Omental fat pad (tissue), 4 donors: ENCODE measurements around the gene CA12. TPM values are rescaled to one million over a fixed set of nuclear protein-coding genes. Genes with fewer than 3 reads are reported as not detected.
"Not testable (repeated sequence)": the region's sequence is repeated elsewhere in the genome, so short reads cannot be mapped to it uniquely, and the experiment has no call there.

Source experiments
- ATAC-seq: fragments of 150-250 bp; one replicate; pipeline ENCODE4 v1.9.1; 2016; ENCODE audit warnings: mild to moderate bottlenecking, moderate library complexity; ENCODE audit not compliant: low FRiP score
- DNase-seq: peaks from one replicate; pipeline ENCODE4 v3.0.0-alpha.2; 2019; ENCODE audit warnings: low spot score
- total RNA-seq, 4 donors: library from RNA; depleted of rRNA; stranded (reverse); fragments of >200 nt; gene quantifications; one replicate each; pipeline ENCODE4 v1.1.0, GENCODE V29; 2016
- TF ChIP-seq, protein P1 (sequence below), 3 donors: fragments of 450-650 bp; IDR thresholded peaks; one replicate each; pipeline ENCODE4 v1.5.1; 2016 to 2017; ENCODE audit warnings: antibody characterized with exemption in 3 of 3, mild to moderate bottlenecking in 3 of 3, moderate library complexity in 2 of 3

Gene CA12
- total RNA-seq, 4 donors from 2014 or later, result 0.75 to 27.1 (median 10.2) TPM

DNA sequence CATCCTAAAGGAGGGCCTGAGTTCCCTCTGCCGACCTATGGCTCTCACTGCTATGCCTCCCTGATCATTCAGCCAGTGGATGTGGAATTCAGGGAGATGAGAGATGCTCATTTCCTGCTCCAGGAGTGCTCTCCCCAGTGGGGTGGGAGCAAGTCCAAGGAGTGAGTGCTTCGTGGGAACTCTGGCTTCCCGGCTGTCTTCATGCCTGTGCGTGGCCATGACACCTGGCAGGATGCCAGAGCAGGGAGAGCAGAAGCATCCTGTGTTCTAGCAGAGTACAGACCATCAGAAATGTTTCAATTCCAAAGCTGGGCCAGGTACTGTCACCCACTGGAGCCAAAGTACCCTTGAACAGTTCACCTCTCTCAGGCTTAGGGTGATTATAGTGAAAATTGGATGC, 59.1 kb downstream of the CA12 start:
- DNase-seq, result no peak

GRCh38 chr15:63321462-63321861, 60.2 kb downstream of the CA12 start:
- TF ChIP-seq, protein P1, sequence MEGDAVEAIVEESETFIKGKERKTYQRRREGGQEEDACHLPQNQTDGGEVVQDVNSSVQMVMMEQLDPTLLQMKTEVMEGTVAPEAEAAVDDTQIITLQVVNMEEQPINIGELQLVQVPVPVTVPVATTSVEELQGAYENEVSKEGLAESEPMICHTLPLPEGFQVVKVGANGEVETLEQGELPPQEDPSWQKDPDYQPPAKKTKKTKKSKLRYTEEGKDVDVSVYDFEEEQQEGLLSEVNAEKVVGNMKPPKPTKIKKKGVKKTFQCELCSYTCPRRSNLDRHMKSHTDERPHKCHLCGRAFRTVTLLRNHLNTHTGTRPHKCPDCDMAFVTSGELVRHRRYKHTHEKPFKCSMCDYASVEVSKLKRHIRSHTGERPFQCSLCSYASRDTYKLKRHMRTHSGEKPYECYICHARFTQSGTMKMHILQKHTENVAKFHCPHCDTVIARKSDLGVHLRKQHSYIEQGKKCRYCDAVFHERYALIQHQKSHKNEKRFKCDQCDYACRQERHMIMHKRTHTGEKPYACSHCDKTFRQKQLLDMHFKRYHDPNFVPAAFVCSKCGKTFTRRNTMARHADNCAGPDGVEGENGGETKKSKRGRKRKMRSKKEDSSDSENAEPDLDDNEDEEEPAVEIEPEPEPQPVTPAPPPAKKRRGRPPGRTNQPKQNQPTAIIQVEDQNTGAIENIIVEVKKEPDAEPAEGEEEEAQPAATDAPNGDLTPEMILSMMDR (IDR thresholded peaks at IDR 0.05), result no peak
- DNase-seq (no peak), ATAC-seq (no peak)

More for the DNA sequence above, 59.1 kb downstream of the CA12 start:
- ATAC-seq, result no peak
- TF ChIP-seq, protein P1 (IDR thresholded peaks at IDR 0.05), result no peak

DNA sequence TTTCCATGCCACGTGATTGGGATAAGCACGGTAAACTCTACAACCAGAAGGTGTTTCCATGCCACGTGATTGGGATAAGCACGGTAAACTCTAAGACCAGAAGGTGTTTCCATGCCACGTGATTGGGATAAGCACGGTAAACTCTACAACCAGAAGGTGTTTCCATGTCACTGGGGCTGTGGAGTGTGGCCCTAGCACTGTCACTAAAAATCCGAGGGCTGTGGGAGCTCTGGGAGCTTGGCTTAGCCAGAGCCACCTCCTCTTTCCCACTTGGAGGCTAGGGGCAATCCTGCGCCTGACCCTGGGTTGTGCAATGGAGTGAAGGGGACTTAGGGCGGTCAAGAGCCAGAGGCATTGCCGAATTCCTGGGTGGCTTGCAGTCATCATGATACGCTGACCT, 60.7 kb downstream of the CA12 start:
- ATAC-seq, DNase-seq: not testable (repeated sequence)

- DNase-seq, ATAC-seq: not testable (repeated sequence)
Observed at GRCh38 chr15:63320446-63320845, 61.2 kb downstream of the CA12 start.

GRCh38 chr15:63319065-63319464, 62.6 kb downstream of the CA12 start:
- TF ChIP-seq, protein P1 (IDR thresholded peaks at IDR 0.05), result no peak
- ATAC-seq, result no peak
- no peak for DNase-seq

GRCh38 chr15:63318344-63318743, 63.3 kb downstream of the CA12 start:
- TF ChIP-seq, protein P1 (IDR thresholded peaks at IDR 0.05), result no peak
- ATAC-seq (no peak), DNase-seq (no peak)

- TF ChIP-seq, protein P1 (IDR thresholded peaks at IDR 0.05), result no peak
- DNase-seq (no peak), ATAC-seq (no peak)
Observed at GRCh38 chr15:63314409-63314808, 67.2 kb downstream of the CA12 start.

DNA sequence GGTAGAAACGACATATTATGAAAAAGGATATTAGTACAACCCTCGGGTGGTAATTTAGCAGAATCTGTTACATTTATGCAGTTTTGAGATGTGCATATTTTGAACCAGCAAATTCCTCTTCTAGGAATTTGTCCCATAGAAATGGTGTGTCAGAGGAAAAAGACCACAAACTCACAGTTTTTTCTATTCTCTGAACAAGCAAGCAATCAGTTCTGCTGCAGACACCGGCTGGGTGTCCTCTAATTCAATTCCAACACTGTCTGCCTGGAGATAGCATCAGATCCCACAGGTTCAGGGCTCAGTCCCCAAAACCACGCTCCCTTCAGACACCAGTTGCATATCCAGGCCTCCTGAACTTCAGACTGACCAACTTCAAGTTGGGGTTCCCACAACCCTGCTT, 67.8 kb downstream of the CA12 start:
- ATAC-seq (no peak), DNase-seq (no peak)
- TF ChIP-seq, protein P1 (IDR thresholded peaks at IDR 0.05), result no peak
